MG63 (cell line): ENCODE results near the gene SELENOO. TPM values are rescaled to one million over a fixed set of nuclear protein-coding genes. Genes with fewer than 3 reads are reported as not detected.

ENCODE experiments used
- DNase-seq: peaks from one replicate; pipeline ENCODE4 v3.0.0-alpha.2; 2020
- H3K27me3 ChIP-seq: fragments of 250-450 bp; sonication (Bioruptor Pico); 2 replicates; pipeline ENCODE4 v1.5.1; 2020; ENCODE audit warnings: mild to moderate bottlenecking, moderate library complexity
- H3K36me3 ChIP-seq: fragments of 250-450 bp; sonication (Bioruptor Pico); 2 replicates; pipeline ENCODE4 v1.5.1; 2020; ENCODE audit warnings: mild to moderate bottlenecking, moderate library complexity
- H3K4me3 ChIP-seq: fragments of 250-450 bp; sonication (Bioruptor Pico); 2 replicates; pipeline ENCODE4 v1.5.1; 2020; ENCODE audit warnings: mild to moderate bottlenecking, moderate library complexity
- H3K9me3 ChIP-seq: fragments of 250-450 bp; sonication (Bioruptor Pico); 2 replicates; pipeline ENCODE4 v1.5.1; 2020; ENCODE audit warnings: mild to moderate bottlenecking, moderate library complexity
- total RNA-seq: library from RNA; depleted of rRNA; stranded (reverse); fragments of >200 nt; shearing (Covaris generic); gene quantifications from 2 replicates; pipeline ENCODE4 v1.2.3, GENCODE V29; 2014; ENCODE audit warnings: low replicate concordance; rRNA removed

The SELENOO gene
- total RNA-seq, 1 experiment from 2014 or later: 13.8 TPM

- peaks cover 15% of the 10 kb centered on the region for H3K36me3 ChIP-seq
- peak; percentile 68 for DNase-seq
- no peaks in the 10 kb centered on the region for H3K27me3 ChIP-seq
- peak overlapping the region; percentile 75 for H3K4me3 ChIP-seq
- H3K9me3 ChIP-seq: no peaks in the 10 kb centered on the region
Measured at GRCh38 chr22:50260801-50261614, 60.2 kb downstream of the SELENOO start.

GRCh38 chr22:50261615-50262459, 61.0 kb downstream of the SELENOO start, which contains the start of gene MAPK12:
MAPK12 (minus strand) TSS chr22:50261683; CDS start chr22:50261509, 174 bp downstream.
- Histone ChIP-seq H3K4me3 (peak within 1 kb of the TSS; percentile 75), H3K36me3 (peaks cover 12% of the 10 kb centered on the region), H3K27me3 (no peaks in the 10 kb centered on the region), H3K9me3 (no peaks in the 10 kb centered on the region)
- DNase-seq: peak; percentile 64

DNA sequence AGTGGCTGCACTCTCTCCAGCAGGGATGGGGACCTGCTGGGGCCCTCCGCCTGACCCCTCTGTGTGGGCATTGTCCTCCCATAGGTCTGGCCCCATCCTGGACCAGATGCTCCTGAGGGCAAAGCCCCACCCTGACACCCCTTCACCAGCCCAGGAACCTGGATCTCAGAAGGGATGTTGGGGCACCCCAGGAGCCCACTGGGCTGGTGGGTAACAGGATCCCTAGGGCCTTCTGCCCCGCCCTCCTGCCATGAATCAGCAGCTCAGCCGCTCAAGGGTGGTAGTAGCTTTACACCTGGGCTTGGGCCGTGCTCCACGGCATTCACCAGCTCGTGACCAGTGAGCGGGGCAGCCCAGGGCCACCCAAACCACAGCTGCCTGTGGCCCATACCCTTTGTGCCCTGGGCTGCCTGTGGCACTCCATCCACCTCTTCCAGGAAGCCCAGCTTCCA, 61.7 kb downstream of the SELENOO start:
- Histone ChIP-seq H3K9me3 (no peaks in the 10 kb centered on the region), H3K36me3 (peaks cover 6% of the 10 kb centered on the region), H3K4me3 (no peak overlapping the region), H3K27me3 (no peaks in the 10 kb centered on the region)
- no peak for DNase-seq

DNA sequence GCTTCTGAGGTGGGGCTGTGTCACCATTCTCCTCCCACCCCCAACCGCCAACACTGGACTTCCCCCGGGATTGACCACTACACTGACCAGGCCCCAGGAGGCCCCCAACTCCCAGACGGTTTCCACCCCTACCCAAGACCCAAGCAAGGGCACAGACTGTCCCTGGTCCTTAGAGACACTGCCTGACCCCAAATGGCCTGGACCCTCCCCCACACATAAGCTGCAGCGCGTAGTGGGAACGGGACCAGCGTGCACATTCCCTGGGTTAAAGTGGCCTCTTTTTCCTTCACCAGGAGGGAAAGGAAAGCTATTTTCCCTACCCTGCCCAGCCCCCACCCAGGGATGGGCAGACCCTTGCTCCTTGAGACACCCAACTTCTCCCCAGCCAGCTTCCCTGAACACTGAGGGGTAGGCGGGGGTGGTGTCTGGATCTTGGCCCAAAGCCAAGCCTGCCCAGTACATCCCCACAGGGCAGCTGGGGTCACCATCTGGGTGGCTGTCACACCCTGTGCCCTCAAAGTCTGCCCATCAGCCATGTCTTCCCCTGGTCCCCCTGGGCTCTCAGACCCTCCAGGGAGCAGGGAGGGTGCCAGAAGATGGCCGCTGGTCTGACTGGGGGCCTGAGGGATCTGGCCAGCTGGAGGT, 62.3 kb downstream of the SELENOO start:
- Histone ChIP-seq H3K36me3 (peaks cover 3% of the 10 kb centered on the region), H3K27me3 (no peaks in the 10 kb centered on the region), H3K4me3 (no peak overlapping the region), H3K9me3 (no peaks in the 10 kb centered on the region)
- no peak for DNase-seq

GRCh38 chr22:50264104-50264745, 63.4 kb downstream of the SELENOO start:
- H3K36me3 ChIP-seq: no peaks in the 10 kb centered on the region; the same call in none of the 2 replicates
- no peaks in the 10 kb centered on the region for H3K9me3 ChIP-seq
- no peak for DNase-seq
- no peaks in the 10 kb centered on the region for H3K27me3 ChIP-seq
- no peak overlapping the region for H3K4me3 ChIP-seq

- Histone ChIP-seq H3K9me3 (no peaks in the 10 kb centered on the region), H3K4me3 (no peak overlapping the region), H3K27me3 (no peaks in the 10 kb centered on the region), H3K36me3 (no peaks in the 10 kb centered on the region; the same call in none of the 2 replicates)
- DNase-seq: no peak
Measured at GRCh38 chr22:50264946-50265669, 64.3 kb downstream of the SELENOO start.

GRCh38 chr22:50266994-50267393, 66.2 kb downstream of the SELENOO start:
- Histone ChIP-seq H3K36me3 (no peaks in the 10 kb centered on the region), H3K9me3 (no peaks in the 10 kb centered on the region), H3K27me3 (no peaks in the 10 kb centered on the region), H3K4me3 (no peak overlapping the region)
- no peak for DNase-seq

Other genes starting within 250 kb of the SELENOO start
- 29.3 and 37.1 TPM in 2 replicates for gene PIM3, start 240.2 kb upstream of the SELENOO start, total RNA-seq
- gene IL17REL, start 188.2 kb upstream of the SELENOO start, total RNA-seq: not detected in 2 replicates
- not detected in 2 replicates for gene TTLL8, start 142.7 kb upstream of the SELENOO start, total RNA-seq
- gene MLC1, start 115.6 kb upstream of the SELENOO start, total RNA-seq: not detected in 2 replicates
- gene MOV10L1, start 111.0 kb upstream of the SELENOO start, total RNA-seq: not detected in 2 replicates
- 0.12 and 0.79 TPM in 2 replicates for gene PANX2, start 30.3 kb upstream of the SELENOO start, total RNA-seq
- 38.8 and 49.9 TPM in 2 replicates for gene TRABD, start 15.1 kb upstream of the SELENOO start, total RNA-seq
- 11.8 and 17.2 TPM in 2 replicates for gene TUBGCP6, start 44.0 kb downstream of the SELENOO start, total RNA-seq
- gene HDAC10, start 50.3 kb downstream of the SELENOO start, total RNA-seq: 8.5 and 21.5 TPM in 2 replicates
- gene MAPK12, start 60.7 kb downstream of the SELENOO start, total RNA-seq: 54.4 and 58.0 TPM in 2 replicates
- 15.0 and 27.8 TPM in 2 replicates for gene MAPK11, start 69.4 kb downstream of the SELENOO start, total RNA-seq
- 65.6 and 80.7 TPM in 2 replicates for gene PLXNB2, start 106.6 kb downstream of the SELENOO start, total RNA-seq
- 0.15 and 0.46 TPM in 2 replicates for gene DENND6B, start 126.0 kb downstream of the SELENOO start, total RNA-seq
- gene PPP6R2, start 142.3 kb downstream of the SELENOO start, total RNA-seq: 31.0 and 37.4 TPM in 2 replicates